Suprapubic skin (tissue), 4 donors: ENCODE data around the gene ZNF462.

Experiments
- CTCF ChIP-seq, 2 donors: fragments of 200-600 bp in 1 of 2; fragments of 450-650 bp in 1 of 2; sonication (generic) in 1 of 2; IDR thresholded peaks; one replicate each; pipeline ENCODE4 v1.5.1; 2016 to 2019; ENCODE audit warnings: antibody characterized with exemption in 2 of 2, mild to moderate bottlenecking in 1 of 2, moderate library complexity in 1 of 2
- EP300 ChIP-seq: sonication (generic); formaldehyde crosslinking; IDR thresholded peaks from one replicate; pipeline ENCODE4 v1.6.1; 2017; ENCODE audit warnings: antibody characterized with exemption
- POLR2A ChIP-seq, 2 donors: fragments of 450-650 bp; IDR thresholded peaks; one replicate each; pipeline ENCODE4 v1.6.1; 2017; ENCODE audit warnings: antibody characterized with exemption in 2 of 2, mild to moderate bottlenecking in 2 of 2, moderate library complexity in 2 of 2
- POLR2AphosphoS5 ChIP-seq, 3 donors: sonication (generic); formaldehyde crosslinking; IDR thresholded peaks; one replicate each; pipeline ENCODE4 v1.6.1; 2017; ENCODE audit warnings: antibody characterized with exemption in 3 of 3

DNA sequence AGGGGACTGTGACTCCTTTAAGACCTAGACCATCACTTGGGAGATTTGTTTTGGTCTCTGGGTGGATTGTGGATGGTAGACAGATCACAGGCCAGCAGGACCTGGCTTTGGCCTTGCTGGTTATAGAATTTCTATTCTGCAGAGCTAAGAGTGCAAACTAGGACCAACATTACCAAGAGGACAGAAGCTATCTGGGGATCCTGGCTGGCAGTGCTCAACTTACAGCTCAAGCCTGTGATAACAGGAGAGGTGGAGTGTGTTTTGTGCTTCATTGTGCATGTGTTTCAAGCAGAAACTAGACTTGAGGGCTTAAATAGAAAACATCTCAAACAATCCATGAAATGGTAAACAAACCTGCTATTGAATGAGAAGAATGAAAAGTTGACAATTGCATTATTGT is 106.7 kb downstream of the ZNF462 start:
- TF ChIP-seq POLR2A (IDR thresholded peaks at IDR 0.05) (no peak), CTCF (IDR thresholded peaks at IDR 0.05) (no peak), POLR2AphosphoS5 (IDR thresholded peaks at IDR 0.05) (no peak), EP300 (no peak)
